SIG-M5 (cell line): Measurements from ENCODE around the gene RBFOX2.
"Not testable (repeated sequence)": the region's sequence is repeated elsewhere in the genome, so short reads cannot be mapped to it uniquely, and the experiment has no call there.

Experiments used
- DNase-seq: peaks from one replicate; lab custom pipeline; 2025; lab: John Stamatoyannopoulos, UW

The RBFOX2 gene

DNA sequence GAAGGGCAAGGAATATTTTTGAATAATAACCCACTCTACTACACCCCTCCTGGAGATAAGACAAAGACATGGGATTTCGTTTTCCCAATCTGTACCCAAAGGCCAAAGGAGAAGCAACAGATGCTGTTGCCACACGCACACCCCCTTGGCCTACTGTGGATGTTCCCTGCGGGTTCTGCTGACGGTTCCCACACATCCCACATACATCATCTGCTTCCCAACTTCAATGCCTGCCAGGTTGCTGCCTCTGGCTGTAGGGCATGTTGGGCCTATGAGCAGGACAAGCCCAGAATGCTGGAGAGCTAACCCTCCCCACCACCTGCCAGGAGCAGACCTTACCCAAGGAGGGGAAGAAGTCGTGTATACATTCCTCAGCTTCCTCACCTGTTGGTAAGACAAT is 13.6 kb upstream of the RBFOX2 start:
- no peak for DNase-seq

DNA sequence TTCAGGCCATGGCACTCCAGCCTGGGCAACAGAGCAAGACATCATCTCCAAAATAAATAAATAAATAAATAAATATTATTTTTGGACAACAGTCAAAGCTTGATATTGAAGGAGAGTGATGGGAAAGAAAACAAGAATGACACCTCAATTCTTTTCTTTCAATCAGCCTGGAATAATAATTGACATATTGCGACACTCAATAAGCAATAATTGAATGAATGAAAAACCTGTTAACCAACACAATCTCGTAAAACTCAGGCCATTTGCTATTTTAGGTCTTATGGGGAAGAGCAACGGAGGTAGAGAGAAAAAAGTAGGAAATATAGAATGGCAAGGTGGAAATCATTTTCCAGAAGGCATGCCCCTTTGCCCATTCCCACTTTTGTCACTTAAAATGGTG is 10.5 kb upstream of the RBFOX2 start:
- DNase-seq = no peak

DNA sequence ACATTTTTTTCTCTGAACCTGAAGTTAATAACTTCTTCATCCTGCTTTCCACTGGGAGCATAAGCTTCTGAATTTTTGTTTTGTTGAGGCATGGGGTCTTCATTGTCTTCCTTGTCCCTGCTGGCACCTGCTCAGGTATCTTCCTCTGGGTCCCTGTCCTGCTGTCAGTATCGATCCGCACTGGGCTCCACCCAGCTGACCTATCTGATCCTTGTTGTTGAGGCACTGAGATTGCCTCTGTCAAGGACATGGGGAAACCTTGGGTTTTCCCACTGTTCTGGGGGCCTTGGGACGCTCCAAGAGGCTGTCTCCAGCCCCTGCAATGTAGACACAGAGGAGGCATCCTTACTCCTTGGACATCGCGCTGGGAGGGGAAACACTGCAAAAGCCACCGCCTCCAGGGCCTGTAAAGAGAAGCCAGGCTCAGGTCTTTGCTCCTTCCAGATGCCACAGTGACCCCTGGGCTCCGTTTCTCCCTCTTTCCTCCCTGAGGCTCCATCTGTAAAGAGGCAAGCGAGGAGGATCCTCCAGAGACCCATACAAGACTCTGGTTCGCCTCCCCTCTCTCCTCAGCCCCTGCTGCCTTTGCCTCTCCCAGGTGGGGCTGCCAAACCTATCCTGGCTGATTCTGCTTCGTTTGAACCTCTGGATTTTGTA is 8.6 kb upstream of the RBFOX2 start:
- DNase-seq = no peak

DNA sequence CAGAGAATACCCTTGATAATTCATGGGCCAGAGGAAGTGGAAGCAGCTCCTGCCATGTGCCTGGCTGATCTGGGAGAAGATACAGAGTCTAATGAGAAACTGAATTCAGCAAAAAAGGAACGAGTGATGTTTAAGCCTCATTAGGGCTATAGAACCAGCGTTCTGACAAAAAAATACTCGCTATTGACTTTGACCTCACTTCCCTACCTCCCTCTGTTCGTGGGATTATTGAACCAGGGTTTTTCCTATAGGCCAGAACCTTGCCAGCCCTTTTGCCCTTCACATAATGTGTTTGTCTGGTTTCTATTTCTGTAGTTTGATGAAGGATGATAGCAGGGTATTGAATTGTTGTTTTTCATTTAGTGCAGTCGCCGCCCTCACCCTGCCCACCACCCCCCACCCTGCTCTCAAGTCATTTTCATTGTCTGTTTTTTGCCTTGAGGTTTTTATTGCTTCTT is 7.6 kb upstream of the RBFOX2 start:
- DNase-seq = no peak

DNA sequence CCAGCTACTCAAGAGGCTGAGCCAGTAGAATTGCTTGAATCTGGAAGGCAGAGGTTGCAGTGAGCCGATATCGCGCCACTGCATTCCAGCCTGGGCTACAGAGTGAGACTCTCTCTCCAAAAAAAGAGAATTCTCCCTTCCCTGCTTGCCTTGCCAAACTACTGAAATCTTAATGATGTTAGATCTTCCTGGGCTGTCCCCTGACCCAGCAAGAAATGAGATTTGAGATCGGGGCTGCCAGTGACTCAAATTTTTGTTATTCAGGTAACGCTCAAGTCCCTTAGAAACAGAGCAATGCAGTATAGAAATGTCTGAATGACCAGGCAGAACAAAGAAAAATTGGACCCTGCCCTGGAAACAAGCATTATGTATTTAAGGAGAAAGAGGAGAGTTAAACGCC is 4.0 kb upstream of the RBFOX2 start:
- DNase-seq = no peak

DNA sequence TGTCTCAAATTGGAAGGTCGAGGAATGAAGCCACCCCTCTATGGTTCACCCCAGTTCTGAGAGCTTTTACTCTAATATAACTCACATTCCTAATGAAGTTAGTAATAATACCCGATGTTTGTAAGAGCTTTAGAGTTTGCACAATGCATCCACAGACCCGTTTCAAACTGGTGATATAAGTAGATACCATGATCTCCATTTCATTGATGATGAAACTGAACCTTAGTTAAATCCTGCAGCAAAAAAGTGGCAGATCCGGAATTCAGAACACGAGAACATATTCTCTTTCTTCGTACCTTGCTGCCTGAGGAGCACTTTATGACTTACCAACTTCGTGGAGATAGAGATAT is 757 bp upstream of the RBFOX2 start:
- DNase-seq = no peak

DNA sequence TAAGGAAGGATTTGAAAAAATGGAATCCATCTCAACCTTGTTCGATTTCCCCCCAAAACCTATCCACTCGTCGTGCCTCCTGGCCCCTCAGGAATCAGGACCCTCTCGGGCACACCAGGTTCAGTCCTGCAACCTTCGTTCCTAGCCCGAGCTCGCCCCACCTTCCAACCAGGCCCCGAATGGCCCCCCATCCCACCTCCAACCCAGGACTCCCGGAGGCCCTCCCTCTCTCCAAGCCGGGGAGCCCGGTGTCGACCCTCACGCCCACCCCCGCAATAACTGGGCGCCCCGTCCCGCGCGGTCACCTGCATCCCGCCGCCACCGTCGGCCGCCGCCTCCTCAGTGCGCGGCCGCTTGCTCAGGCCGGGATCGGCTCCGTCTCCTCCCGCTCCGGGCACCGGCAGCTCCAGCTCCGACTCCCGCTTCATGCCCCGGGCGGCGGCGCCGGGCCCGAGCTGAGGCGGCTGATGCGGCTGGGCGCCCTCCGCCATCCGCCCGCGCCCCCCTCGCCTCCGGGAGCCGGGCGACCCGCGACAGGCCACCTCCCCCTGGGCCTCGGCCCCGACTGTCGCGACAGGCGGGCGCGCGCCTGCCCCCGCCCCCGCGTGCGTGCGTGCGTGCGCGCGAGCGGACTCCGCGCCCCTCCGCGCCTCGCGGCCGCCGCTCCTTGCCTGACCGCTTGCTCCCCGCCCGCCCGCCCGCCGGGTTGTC is 534 bp downstream of the RBFOX2 start:
- DNase-seq = no peak

DNA sequence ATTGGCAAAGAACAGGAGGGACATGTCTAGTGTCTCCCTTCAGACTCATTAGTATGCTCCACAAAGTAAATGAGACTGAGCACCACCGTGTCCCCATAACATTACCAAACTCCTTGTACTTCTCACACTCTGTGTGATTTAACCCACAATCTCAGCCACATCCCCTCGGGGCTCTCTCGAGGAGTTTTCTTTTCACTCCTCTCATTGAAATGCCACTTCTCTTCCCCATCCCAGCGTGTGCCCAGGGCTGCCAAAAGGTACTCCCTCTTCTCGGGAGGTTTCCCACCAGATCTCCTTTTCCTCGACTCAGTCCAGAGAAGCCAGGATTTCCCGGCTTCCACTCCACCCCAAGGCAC is 1.1 kb downstream of the RBFOX2 start:
- DNase-seq = no peak

DNA sequence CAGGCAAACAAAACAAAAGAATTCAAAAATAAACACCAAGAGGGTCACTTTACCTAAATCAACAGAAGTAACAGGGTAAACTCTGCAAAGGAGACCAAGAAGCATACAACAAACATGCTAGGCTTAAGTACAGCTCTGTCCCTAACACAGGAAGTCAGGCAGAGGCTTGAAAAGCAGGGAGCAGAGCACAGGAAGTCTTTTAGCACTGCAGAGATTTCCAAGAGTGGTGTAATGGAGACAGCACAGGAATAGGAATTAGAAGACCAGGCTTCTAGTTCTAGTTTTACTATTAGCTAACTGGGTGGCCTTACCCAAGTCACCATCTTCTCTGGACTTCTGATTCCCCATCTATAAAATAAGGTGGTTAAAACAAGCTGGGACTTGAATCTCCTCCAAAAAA is 1.9 kb downstream of the RBFOX2 start:
- DNase-seq = no peak

DNA sequence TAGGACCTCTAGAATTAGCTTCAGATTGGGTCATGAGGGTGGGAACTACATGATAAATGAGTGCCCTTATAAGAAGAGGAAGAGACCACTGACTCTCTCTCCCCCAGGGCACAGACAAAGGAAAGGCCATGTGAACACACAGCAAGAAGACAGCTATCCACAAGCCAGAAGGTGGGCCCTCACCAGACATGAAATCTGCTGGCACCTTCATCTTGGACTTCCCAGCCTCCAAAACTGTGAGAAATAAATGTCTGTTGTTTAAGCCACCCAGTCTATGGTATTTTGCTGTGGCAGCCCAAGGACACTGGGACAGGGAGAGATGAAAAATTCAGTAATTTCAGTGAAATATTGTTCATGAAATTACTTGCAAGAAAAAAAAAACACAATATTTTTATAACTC is 5.9 kb downstream of the RBFOX2 start:
- DNase-seq = no peak

DNA sequence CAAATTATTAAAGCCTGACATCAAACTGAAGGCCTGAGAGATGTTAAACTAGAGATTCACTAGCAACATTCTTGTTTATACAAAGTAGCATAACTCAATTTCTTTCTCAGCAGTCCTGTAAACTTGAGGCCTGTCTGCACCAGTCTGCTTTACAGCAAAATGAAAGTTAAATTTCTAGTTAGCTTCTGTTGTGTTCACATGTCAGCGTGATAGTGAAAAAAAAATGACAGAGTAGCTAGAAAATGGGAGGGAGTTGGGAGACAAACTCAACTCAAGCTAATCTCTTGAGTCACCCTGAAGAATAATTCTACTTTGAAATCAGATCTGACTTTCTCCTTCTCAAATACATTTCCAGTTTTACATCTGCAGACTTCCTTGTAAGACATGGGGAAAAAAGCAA is 6.5 kb downstream of the RBFOX2 start:
- no peak for DNase-seq

DNA sequence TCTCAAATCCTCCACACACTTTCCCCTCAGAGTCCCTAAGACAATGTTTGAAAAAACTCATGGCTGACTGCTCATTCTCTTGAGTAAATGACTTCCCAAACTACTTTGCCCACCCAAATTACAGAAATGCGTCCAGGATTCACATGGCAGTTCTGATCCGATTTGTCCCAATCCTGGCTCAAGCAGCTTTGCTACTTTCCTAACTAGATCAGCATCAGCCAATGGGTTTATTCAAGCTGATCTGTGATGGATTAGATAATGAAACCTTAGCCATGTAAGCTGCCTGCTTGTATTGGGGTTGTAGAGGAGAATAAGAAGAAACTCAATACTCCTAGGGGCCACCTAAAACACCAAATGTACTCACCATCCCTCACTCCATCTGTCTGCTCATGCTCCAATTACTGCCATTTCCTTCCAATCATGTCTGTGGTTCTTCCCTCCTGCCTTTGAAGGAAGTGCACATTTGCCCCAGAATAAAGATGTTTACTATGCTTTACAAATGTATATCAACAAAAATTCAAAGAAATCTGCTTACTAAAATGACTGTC is 6.9 kb downstream of the RBFOX2 start:
- DNase-seq = no peak

DNA sequence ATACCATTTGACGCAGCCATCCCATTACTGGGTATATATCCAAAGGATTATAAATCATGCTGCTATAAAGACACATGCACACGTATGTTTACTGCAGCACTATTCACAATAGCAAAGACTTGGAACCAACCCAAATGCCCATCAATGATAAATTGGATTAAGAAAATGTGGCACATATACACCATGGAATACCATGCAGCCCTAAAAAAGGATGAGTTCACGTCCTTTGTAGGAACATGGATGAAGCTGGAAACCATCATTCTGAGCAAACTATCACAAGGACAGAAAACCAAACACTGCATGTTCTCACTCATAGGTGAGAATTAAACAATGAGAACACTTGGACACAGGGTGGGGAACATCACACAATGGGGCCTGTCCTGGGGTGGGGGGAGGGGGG is 7.8 kb downstream of the RBFOX2 start:
- DNase-seq = not testable (repeated sequence)

DNA sequence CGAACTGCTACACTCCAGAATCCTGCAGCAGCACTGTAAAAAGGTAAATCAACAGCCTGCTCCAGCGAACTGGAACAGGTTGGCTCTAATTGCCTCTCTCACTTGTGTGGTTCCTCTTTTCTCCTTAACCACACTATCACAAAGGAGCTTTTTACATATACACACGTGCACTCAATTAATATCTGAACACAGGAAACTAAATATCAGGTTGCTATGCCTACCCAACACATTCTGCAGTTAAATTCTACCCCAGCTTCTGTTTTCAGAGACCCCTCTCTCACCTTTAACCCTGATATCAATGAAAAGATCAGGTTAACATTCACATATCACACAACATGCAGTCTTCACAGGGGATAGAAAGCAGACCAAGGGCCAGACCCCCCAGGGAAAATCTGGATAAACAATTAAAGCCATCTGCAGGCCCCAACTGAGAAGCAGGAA is 11.0 kb downstream of the RBFOX2 start:
- DNase-seq = no peak

DNA sequence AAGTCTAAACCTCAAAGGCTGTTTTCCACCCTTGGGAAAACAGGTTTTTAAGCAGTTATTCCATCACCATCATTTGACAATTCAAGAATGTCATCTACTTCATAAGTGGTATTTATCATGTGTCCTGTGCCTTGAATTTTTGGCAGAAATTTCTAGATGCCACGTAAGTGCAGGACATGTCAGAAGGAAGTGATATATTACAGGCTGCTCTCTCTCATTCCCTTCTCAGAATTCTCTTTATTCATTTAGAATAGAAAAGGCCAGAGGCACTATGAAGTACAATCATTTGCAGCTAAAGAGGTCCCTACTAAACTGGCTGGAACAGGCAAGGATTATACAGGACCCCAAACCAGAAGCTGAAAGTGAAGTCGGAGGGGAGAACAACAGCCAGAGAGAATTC is 11.9 kb downstream of the RBFOX2 start:
- DNase-seq = no peak

DNA sequence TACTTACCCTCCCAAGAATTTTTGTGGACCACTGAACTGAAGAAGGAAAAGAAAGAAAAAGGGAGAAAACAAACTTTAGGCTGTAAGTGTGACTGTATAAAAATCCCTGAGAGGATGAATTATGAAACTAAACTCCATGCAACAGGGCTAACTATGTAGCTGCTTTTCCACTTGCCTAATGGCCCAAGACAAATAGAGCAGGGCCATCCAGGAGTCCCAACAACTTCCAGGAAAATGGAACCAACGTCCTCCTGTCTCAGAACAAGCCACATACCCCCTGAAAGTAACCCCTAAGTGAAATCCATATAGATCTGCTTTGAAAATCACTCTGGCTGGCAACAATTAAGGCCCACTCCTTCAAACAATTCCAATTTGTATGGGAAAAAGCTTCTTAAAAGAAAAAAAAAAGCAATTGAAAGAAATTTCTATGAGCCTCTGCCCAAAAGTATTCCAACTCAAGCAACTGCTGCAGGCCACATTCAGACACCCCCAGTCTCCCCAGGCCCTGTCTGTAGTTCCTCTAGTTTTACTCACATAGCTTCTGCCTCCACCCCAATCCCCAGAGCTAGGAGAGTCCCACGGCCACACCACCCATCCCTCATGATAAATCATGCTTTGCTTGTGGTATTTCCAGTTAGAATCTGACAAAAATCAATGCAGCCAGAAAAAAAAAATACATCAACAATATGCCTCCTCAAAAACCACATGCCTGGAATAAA is 12.7 kb downstream of the RBFOX2 start:
- DNase-seq = no peak

DNA sequence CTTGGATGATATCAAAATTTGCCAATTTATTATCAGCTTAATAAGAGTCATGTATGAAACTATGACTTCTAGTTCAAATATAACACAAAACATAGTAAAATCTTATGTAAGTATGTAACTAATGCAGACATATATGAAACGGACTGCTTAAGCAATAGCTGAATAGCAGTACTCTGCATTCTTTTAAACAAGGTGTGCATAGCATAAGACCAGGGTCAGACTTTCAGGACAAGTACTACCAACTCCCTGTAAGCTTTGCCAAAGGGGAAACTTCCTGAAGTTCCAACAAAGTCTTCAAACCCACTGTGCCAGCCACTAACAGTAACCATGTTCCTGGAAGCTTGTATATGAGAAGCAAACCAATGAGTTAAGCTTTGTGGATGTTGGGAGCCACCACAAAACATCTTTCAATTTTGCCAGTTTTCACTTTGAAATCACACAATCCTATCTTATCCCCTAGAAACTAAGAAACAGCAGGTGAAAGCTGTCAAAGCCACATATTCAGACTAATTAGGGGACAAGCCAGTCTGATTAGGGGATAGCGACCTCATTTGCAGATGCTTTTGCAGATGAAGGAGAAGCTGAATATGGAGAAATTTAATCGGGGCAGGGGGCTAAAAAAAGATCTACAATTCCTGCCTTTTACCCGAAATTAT is 13.3 kb downstream of the RBFOX2 start:
- DNase-seq = no peak

DNA sequence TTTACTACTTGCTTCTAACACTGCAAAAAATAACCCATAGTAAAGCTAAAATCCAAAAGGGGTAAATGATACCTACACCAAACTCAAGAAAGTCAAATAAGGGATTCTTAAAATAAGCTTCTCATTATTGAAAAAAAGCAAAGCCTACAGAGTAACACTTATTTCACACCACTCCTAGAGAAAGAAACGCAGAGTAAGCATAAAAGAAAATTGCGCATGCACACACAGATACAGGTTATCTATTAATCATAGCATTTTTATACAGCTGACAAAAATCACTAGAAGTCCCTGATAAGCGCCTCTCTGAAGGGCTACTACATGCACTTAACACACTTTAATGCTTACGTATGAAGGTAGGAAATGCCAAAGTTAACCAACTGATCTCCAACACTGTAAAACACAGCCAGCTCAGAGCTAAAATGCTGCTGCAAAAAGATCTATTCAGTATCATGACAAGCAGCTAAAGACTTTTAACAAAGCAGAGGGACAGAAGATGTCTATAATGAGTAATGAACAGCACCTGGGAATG is 14.0 kb downstream of the RBFOX2 start:
- no peak for DNase-seq

DNA sequence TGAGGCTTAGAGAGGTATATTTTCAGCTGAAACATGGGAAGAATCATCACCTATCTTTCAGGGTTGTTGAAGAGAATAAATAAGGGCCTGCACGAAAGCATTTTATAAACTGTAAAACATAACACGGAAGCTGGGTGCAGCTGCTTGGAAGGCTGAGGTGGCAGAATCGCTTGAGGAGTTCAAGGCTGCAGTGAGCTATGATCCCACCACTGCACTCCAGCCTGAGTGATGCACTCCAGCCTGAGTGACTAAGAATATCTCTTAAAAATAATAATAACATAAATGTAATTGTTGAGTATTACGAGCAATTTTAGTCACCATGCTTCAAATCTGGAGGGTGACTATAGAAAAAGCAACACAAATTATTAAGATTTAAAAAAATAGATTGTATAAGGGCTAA is 16.3 kb downstream of the RBFOX2 start:
- DNase-seq = no peak

DNA sequence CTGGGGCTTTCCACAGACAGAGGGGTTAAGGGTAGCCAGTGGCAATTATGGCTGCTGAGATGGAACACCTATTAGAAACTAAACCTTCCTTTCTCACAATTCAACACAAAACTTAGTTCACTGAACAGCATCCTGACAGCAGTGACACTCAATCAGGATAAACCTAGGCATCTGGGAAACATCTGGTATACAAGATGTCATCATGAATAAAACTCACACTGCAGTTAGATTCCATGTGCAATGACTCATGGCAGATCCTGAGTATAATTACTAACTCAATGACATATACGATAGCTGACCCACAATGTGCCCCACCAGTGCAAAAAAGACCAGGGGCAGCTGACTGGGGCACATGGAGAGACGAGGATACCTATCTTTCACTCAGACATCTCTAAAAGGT is 17.7 kb downstream of the RBFOX2 start:
- DNase-seq = no peak

DNA sequence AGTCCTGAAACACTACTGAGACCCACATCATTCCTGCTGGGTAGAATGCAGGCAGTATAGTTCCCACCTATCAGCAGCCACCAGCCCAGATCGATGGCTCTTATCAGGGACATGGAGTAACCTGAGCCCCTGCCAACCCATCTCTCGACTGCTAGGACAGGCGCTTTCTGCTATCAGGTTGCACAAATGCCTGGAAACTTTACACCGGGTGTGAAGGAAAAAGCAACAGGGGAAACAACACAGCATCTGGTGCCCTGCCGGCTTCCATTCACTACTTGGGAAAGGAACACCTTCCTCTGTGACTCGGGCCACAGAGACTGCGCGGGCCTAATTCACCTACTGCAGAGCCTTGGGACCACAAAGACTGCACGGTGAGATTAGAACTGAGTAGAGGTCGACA is 18.5 kb downstream of the RBFOX2 start:
- no peak for DNase-seq

DNA sequence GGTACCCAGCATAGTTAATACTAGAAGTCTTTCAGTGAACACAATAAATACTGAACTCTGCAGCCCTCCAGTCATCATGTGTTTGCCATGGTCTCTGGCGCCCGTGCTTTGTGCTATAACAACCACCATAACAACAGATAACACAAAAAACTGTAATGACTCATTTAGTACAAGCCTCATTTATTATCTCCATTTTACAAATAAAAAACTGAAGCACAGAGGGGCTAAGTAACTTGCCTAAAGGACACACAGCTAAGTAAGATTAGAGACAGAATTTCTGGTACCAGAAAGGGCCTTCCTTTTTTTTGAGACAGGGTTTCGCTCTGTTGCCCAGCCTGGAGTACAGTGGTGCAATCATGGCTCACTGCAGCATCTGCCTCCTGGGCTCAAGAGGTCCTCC is 19.5 kb downstream of the RBFOX2 start:
- DNase-seq = no peak
